Activated T-helper 1 cell treated with anti-CD3 and anti-CD28 coated beads, Interleukin-12 subunit alpha, Interleukin-12 subunit beta, Interleukin-2, Interleukin-4 antibody, amounts not matched to agents 30 ng/mL and 10 ng/mL and 1 ng/mL, durations not matched to agents 14 hours and 24 hours and 36 hours (primary cell): ENCODE measurements around the gene MLLT11. TPM values are rescaled to one million over a fixed set of nuclear protein-coding genes. Genes with fewer than 3 reads are reported as not detected.
"Not testable (repeated sequence)": the region's sequence is repeated elsewhere in the genome, so short reads cannot be mapped to it uniquely, and the experiment has no call there.

Experiments
- DNase-seq: peaks from one replicate; pipeline ENCODE4 v3.0.0; 2021; ENCODE audit warnings: low spot score
- H3K27ac Mint-ChIP-seq: one replicate; pipeline ENCODE4 v1.8.0; 2021; ENCODE audit warnings: mild to moderate bottlenecking, mixed read lengths
- H3K27me3 Mint-ChIP-seq: one replicate; pipeline ENCODE4 v1.8.0; 2022; ENCODE audit warnings: mild to moderate bottlenecking, moderate library complexity, mixed read lengths; ENCODE audit not compliant: insufficient read depth
- H3K36me3 Mint-ChIP-seq: one replicate; pipeline ENCODE4 v1.8.0; 2021; ENCODE audit warnings: low read depth, mixed read lengths
- H3K4me1 Mint-ChIP-seq: one replicate; pipeline ENCODE4 v1.8.0; 2021; ENCODE audit warnings: low read depth, mixed read lengths
- H3K4me3 Mint-ChIP-seq: one replicate; pipeline ENCODE4 v1.8.0; 2021; ENCODE audit warnings: mild to moderate bottlenecking, moderate library complexity, mixed read lengths
- H3K9me3 Mint-ChIP-seq: one replicate; pipeline ENCODE4 v1.8.0; 2021; ENCODE audit warnings: mixed read lengths
- intact Hi-C: fragments of 100-400 bp; cut with micrococcal nuclease; formaldehyde crosslinking; loops from one replicate; pipeline ENCODE4 v1.15.1; 2024
- total RNA-seq: library from RNA; stranded (reverse); gene quantifications from 2 replicates; pipeline ENCODE4 v1.2.3, GENCODE V29; 2022

The MLLT11 gene
- total RNA-seq, 1 donor from 2014 or later, result 3.7 TPM

DNA sequence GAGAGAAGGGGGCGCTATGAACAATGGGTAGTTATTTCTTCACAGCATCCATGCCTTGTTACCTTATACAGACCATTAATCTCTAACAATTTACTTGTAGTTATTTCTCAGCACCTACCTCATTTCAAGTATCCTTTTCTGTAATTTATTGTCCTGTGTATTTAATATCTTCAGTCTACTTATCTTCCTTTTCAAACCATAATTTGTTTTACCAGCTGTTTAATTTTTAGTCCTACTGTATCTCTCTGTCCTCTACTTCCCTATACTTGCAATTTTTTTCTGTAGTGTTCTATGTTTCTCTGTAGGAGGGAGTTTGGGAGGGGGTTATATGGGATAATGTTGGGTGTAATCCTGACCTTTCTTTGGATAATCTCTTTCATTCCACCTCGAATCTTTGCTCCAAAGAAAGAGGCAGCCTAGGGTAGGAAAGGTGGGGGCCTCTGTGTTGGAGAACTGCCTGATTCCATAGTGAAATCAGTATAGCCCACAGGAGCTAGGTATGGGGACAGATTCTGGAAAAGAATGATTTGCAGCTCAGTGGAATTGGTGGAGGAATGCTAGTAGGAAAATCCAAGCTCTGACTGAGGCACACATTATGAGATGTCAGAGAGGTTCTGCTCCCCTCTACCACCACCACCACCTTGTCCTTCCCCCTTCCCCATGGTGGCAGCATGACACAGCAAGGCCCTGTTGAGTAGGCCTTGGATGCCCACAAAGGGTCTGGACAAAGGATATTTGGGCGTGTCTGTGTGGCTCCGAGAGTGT lies 642 bp downstream of the MLLT11 start:
- intact Hi-C loops, result no loop called here
- peaks cover 49% of the 10 kb centered on the region for H3K4me1 Mint-ChIP-seq
- DNase-seq, result no peak

GRCh38 chr1:151061704-151062103 lies 1.5 kb downstream of the MLLT11 start:
- Mint-ChIP-seq H3K4me1 (peaks cover 41% of the 10 kb centered on the region), H3K27ac (no peak overlapping the region), H3K27me3 (no peaks in the 10 kb centered on the region), H3K4me3 (peak overlapping the region; percentile 95), H3K36me3 (peaks cover 30% of the 10 kb centered on the region), H3K9me3 (no peaks in the 10 kb centered on the region)
- intact Hi-C loops, result no loop called here
- no peak for DNase-seq

More for the DNA sequence above, 642 bp downstream of the MLLT11 start:
- no peaks in the 10 kb centered on the region for H3K9me3 Mint-ChIP-seq
- H3K27ac Mint-ChIP-seq, result peak overlapping the region; percentile 97
- H3K36me3 Mint-ChIP-seq, result peaks cover 36% of the 10 kb centered on the region
- H3K4me3 Mint-ChIP-seq, result peak overlapping the region; percentile 95
- no peaks in the 10 kb centered on the region for H3K27me3 Mint-ChIP-seq

DNA sequence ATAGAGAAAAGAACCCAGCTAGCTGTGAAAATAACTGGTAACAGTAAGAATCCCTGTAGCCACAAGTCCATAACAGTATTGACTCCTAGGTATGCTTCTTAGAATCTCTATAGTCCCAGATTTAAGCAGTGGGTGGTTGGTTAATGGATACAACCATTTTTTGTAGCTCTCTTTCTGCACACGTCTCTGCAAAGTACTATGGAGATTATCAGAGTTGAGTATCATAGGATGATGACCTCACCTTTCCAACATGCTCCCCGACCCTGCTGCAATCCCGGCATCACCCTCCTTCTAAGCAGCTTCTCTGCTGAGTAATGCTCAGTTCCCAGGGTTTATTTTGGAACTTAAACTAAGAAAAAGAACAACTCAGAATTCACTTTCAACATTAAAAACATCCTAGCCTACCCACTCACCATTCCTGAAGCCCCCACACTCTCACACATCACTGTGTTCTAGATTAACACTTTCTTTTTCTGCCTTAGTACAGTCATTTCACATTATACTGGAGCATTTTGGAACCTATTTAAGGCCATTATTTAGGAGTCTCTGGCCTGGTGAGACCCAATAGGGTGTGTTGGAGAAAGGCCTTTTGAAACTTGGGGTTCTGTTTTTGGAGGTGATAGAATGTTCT lies 2.7 kb downstream of the MLLT11 start:
- no peaks in the 10 kb centered on the region for H3K27me3 Mint-ChIP-seq
- peaks cover 32% of the 10 kb centered on the region for H3K4me1 Mint-ChIP-seq
- H3K9me3 Mint-ChIP-seq, result no peaks in the 10 kb centered on the region
- intact Hi-C loops, result no loop called here
- no peak overlapping the region for H3K27ac Mint-ChIP-seq
- DNase-seq, result no peak
- H3K4me3 Mint-ChIP-seq, result no peak overlapping the region
- H3K36me3 Mint-ChIP-seq, result peaks cover 25% of the 10 kb centered on the region

- no peak overlapping the region for H3K4me3 Mint-ChIP-seq
- no peak for DNase-seq
- H3K27me3 Mint-ChIP-seq, result no peaks in the 10 kb centered on the region
- H3K4me1 Mint-ChIP-seq, result peaks cover 36% of the 10 kb centered on the region
- intact Hi-C loops, result no loop called here
- H3K27ac Mint-ChIP-seq, result no peak overlapping the region
- no peaks in the 10 kb centered on the region for H3K9me3 Mint-ChIP-seq
- H3K36me3 Mint-ChIP-seq, result peaks cover 14% of the 10 kb centered on the region
Observed at GRCh38 chr1:151065089-151065645, 5.0 kb downstream of the MLLT11 start.

- no peak overlapping the region for H3K27ac Mint-ChIP-seq
- peaks cover 14% of the 10 kb centered on the region for H3K36me3 Mint-ChIP-seq
- H3K4me3 Mint-ChIP-seq, result no peak overlapping the region
- H3K9me3 Mint-ChIP-seq, result no peaks in the 10 kb centered on the region
- no peak for DNase-seq
- H3K27me3 Mint-ChIP-seq, result no peaks in the 10 kb centered on the region
- intact Hi-C loops, result no loop called here
- peaks cover 22% of the 10 kb centered on the region for H3K4me1 Mint-ChIP-seq
Observed at GRCh38 chr1:151067185-151067584, 7.0 kb downstream of the MLLT11 start.

GRCh38 chr1:151069103-151069486 lies 8.9 kb downstream of the MLLT11 start:
- intact Hi-C loops, result no loop called here

DNA sequence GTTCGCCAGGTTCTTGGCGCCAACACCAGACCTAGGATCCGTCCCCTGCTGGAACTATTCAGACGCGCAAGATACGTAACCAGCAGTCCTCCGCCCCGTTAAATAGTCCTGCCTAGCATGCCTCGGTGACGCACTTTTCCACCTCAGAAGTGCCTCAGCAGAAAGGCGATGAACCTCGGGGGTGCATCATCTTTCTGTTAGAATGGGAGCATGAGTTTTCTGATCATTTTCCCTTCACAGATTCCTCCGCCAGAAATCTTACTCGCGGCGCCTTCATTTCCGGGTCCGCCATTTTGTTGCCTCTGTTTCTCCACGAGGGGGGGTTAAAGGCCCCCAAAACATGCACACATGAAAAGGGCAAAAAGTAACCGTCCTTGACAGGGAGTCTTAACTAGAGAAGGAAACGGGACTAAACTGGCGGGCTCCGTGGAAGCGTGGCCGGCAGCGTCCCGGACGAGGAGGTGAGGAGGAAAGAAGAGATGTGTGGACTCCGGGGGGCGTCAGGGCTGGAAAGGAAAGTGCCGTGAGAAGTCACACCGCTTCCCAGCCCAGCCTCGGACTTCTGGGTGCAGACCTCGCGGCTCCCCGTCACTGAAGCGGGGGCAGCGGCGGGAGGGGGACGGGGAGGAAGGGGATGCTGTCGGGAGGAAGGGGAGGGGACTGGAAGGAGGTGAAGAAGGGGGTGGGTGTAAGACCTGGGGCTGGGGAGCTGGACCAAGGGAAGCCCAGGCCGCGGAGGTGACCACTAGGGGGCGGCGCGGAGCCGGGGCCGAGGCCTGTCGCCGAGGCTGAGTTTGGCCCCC lies 10.5 kb downstream of the MLLT11 start, which contains the start of gene GABPB2:
Gene GABPB2 (plus strand): TSS at position 288 of the 803 bp plus-strand sequence. CDS start 17,429 bp downstream, outside the sequence.
- Mint-ChIP-seq H3K27me3 (no peaks in the 10 kb centered on the region), H3K9me3 (no peaks in the 10 kb centered on the region), H3K36me3 (peaks cover 14% of the 10 kb centered on the region), H3K4me1 (peaks cover 17% of the 10 kb centered on the region), H3K27ac (peak within 1 kb of the TSS; percentile 100), H3K4me3 (peak within 1 kb of the TSS; percentile 98)
- DNase-seq, result peak; percentile 81
- intact Hi-C loops, result loop anchor here (1.0 to 2.0 kb wide), 10 partner anchors 11 to 256 kb away; partner anchors contain the start of genes ARNT, CDC42SE1, LYSMD1 and PI4KB

More at GRCh38 chr1:151069103-151069486, 8.9 kb downstream of the MLLT11 start:
- Mint-ChIP-seq H3K27ac (peak overlapping the region; percentile 72), H3K36me3 (peaks cover 16% of the 10 kb centered on the region), H3K4me1 (peaks cover 17% of the 10 kb centered on the region), H3K4me3 (peak overlapping the region; percentile 98), H3K9me3 (no peaks in the 10 kb centered on the region), H3K27me3 (no peaks in the 10 kb centered on the region)
- no peak for DNase-seq

DNA sequence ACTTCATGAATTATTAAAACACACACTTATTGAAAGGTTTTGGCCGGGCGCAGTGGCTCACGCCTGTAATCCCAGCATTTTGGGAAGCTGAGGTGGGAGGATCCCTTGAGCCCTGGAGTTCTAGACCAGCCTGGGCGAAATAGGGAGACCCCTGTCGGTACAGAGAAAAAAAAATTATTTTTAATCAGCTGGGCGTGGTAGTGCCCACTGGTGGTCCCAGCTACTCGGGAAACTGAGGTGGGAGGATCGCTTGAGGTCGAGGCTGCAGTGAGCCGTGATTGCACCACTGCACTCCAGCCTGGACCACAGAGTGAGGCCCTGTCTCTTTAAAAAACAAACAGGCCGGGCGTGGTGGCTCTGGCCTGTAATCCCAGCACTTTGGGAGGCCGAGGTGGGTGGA lies 12.0 kb downstream of the MLLT11 start:
- H3K9me3 Mint-ChIP-seq, result no peaks in the 10 kb centered on the region
- peak overlapping the region; percentile 100 for H3K27ac Mint-ChIP-seq
- no peak for DNase-seq
- peaks cover 17% of the 10 kb centered on the region for H3K4me1 Mint-ChIP-seq
- peak overlapping the region; percentile 98 for H3K4me3 Mint-ChIP-seq
- intact Hi-C loops, result no loop called here
- H3K36me3 Mint-ChIP-seq, result peaks cover 14% of the 10 kb centered on the region
- H3K27me3 Mint-ChIP-seq, result no peaks in the 10 kb centered on the region

DNA sequence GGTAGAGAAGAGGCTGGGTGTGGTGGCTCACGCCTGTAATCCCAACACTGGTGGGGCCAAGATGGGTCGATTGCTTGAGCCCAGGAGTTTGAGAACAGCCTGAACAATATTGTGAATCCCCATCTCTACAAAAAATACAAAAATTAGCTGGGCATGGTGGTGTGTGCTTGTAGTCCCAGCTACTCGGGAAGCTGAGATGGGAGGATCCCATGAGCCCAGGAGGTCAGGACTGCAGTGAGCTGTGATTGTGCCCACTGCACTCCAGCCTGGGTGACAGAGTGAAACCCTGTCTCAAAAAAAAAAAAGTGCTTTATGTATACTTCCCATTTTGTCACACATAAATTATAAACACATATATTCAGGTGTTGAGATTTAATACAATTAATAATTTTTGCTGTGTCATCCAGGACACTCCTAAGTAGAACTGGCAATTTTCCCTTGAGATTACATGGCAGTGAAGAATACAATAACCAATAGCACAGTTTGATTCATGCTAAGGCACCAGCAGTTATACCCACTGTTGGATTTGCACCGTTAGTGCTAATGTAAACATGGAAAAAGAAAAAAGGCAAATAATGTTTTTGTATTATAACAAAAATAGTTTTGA lies 25.9 kb downstream of the MLLT11 start:
- DNase-seq, result no peak
- Mint-ChIP-seq H3K36me3 (no peaks in the 10 kb centered on the region), H3K4me1 (no peaks in the 10 kb centered on the region), H3K27ac (no peak overlapping the region), H3K4me3 (no peak overlapping the region), H3K9me3 (no peaks in the 10 kb centered on the region), H3K27me3 (no peaks in the 10 kb centered on the region)
- intact Hi-C loops, result no loop called here

DNA sequence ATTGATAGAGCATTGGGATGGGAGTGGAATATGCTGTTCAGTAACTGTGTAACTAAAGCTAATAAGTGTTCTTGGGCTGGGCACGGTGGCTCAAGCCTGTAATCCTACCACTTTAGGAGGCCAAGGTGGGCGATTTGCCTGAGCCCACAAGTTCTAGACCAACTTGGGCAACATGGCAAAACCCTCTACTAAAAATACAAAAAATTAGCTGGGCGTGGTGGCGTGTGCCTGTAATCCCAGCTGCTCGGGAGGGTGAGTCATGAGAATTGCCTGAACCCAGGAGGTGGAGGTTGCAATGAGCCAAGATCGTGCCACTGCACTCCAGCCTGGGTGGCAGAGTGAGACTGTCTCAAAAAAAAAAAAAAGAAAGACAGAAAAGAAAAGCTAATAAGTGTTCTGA lies 37.2 kb downstream of the MLLT11 start:
- H3K27ac Mint-ChIP-seq, H3K36me3 Mint-ChIP-seq, intact Hi-C loops, H3K4me1 Mint-ChIP-seq, DNase-seq, H3K4me3 Mint-ChIP-seq, H3K9me3 Mint-ChIP-seq, H3K27me3 Mint-ChIP-seq: not testable (repeated sequence)

DNA sequence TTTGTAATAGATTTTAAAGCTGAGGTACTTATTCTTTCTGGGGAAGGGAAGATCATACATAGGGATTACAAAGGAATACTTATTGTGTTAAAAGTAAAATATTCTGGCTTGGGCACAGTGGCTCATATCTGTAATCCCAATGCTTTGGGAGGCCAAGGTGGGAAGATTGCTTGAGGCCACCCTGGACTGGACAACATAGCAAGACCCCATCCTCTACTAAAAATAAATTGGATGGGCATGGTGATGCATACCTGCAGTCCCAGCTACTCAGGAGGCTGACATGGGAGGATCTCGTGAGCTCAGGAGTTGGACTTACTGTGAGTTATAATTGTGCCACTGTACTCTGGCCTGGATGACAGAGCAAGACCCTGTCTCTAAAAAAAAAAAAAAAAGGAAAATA lies 37.9 kb downstream of the MLLT11 start:
- no peaks in the 10 kb centered on the region for H3K9me3 Mint-ChIP-seq
- intact Hi-C loops, result no loop called here
- no peaks in the 10 kb centered on the region for H3K27me3 Mint-ChIP-seq
- no peak overlapping the region for H3K27ac Mint-ChIP-seq
- peaks cover 3% of the 10 kb centered on the region for H3K36me3 Mint-ChIP-seq
- no peak overlapping the region for H3K4me3 Mint-ChIP-seq
- no peaks in the 10 kb centered on the region for H3K4me1 Mint-ChIP-seq
- DNase-seq, result no peak

DNA sequence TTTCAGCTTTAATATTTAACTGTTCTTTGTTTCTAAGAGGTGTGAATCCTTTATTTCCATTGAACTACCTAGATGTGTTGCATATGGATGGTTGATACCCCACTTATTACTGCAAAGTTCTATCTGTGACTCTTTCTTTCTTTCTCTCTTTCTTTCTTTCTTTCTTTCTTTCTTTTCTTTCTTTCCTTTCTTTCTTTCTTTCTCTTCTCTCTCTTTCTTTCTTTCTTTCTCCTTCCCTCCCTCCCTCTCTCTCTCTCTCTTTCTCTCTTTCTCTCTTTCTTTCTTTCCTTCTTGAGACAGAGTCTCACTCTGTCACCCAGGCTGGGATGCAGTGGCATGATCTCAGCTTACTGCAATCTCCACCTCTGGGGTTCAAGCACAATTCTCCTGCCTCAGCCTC lies 44.4 kb downstream of the MLLT11 start:
- Mint-ChIP-seq H3K9me3 (no peaks in the 10 kb centered on the region), H3K27me3 (no peaks in the 10 kb centered on the region), H3K27ac (no peak overlapping the region), H3K36me3 (peaks cover 3% of the 10 kb centered on the region), H3K4me3 (no peak overlapping the region), H3K4me1 (no peaks in the 10 kb centered on the region)
- intact Hi-C loops, result no loop called here
- no peak for DNase-seq
